GM12801 (cell line): Measurements from ENCODE around the gene ENOX2.

Experiments used
- CTCF ChIP-seq: IDR thresholded peaks from one replicate; pipeline ENCODE4 v1.5.1; 2011; ENCODE audit warnings: control low read depth; ENCODE audit not compliant: insufficient read length; ENCODE audit errors: extremely low read depth

ENOX2 gene

DNA sequence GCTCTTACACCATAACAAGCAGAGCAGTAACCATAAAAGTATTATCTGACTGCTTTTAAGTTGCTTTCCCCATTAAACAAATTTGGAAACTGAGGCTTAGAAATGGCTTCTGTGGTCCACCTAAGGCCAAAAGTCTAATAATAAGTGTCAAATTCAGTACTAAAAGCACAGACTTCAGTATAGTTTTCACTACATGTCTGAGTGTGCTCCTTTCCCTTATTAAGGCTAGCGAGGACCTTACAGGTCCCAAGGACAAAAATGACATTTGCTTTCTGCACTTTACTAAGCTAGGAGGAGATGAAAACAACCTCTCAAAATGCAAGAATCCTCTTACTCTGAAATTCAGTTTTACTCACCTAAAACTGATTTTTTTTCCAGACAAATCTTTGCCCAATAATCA is 127.2 kb downstream of the ENOX2 start:
- no peak for TF ChIP-seq CTCF

DNA sequence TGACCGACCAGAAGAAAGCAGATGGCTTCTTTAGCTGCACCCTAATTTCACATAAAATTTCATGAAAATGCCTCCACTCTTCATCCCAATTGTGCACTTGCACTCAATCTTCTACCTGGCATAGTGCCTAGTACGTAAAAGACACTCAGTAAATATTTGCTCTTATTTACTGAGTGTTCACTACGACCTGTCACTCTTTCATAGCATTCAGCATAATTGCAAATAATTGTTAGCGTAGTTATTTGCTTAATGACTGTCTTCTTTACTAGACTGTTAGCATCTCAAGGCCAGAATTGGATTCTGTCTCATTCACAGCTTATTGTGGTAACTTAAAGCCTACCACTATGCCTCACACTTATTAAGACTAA is 130.2 kb downstream of the ENOX2 start:
- TF ChIP-seq CTCF, result no peak

DNA sequence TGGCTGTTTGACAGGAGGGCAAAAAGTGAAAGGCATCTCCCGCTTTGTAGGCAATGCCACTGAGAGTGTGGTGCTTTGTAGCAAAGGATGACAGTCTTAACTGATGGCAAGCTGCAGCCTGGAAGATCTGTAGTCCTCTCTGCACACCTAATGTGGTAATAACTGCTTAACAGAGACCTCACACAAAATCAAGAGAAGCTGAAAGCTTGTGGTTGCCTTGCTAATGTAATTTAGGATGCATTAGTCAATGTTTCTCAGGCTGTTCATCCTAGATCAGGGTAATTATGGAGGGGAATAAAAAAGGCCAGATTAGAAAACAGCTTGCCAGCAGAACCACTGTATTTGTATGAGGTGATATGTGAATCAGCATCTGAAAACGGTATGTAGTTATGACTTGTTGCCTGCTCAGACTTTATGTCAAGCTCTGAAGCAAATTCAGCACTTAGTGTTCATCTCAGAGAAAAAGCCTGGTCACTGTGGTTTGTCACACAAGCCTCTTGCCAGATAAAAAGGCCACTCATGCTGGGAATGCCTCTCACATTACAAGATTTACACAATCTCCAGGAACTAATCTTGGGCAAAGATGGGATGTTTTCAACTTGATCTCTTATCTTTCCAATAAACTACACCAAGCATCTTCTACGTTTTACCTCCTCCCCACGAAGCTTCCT is 130.8 kb downstream of the ENOX2 start:
- TF ChIP-seq CTCF, result no peak

GRCh38 chrX:130771648-130772047 is 131.4 kb downstream of the ENOX2 start:
- no peak for TF ChIP-seq CTCF

DNA sequence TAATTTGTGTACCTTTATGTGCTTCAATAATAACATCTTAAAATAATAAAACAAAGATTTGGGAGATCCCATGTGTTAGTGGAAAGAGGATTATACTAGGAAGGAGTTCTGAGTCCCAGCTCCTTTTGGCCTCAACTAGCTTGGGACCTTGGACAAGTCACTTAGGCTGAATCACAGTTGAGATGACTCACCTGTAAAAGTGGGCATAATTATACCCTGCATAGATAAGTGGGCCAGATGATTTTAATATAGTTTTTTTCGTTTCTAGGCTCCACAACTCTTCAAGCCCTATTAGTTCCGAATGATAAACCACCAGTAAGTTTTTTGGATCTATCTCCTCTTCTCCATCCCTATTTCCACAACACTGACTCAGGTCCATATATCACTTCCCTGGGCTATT is 131.8 kb downstream of the ENOX2 start:
- no peak for TF ChIP-seq CTCF

GRCh38 chrX:130770615-130771014 is 132.4 kb downstream of the ENOX2 start:
- no peak for TF ChIP-seq CTCF

- TF ChIP-seq CTCF, result no peak
These were observed 133.2 kb downstream of the ENOX2 start for GRCh38 chrX:130769835-130770234.
